SKM-1 (cell line): ENCODE measurements around the gene USF1.
A peak's percentile ranks its signal among the peaks of the same experiment; 100 is the strongest.

Experiments
- DNase-seq: peaks from one replicate; lab custom pipeline; 2025; ENCODE audit not compliant: unreplicated experiment; lab: John Stamatoyannopoulos, UW

The USF1 gene, protein sequence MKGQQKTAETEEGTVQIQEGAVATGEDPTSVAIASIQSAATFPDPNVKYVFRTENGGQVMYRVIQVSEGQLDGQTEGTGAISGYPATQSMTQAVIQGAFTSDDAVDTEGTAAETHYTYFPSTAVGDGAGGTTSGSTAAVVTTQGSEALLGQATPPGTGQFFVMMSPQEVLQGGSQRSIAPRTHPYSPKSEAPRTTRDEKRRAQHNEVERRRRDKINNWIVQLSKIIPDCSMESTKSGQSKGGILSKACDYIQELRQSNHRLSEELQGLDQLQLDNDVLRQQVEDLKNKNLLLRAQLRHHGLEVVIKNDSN

DNA sequence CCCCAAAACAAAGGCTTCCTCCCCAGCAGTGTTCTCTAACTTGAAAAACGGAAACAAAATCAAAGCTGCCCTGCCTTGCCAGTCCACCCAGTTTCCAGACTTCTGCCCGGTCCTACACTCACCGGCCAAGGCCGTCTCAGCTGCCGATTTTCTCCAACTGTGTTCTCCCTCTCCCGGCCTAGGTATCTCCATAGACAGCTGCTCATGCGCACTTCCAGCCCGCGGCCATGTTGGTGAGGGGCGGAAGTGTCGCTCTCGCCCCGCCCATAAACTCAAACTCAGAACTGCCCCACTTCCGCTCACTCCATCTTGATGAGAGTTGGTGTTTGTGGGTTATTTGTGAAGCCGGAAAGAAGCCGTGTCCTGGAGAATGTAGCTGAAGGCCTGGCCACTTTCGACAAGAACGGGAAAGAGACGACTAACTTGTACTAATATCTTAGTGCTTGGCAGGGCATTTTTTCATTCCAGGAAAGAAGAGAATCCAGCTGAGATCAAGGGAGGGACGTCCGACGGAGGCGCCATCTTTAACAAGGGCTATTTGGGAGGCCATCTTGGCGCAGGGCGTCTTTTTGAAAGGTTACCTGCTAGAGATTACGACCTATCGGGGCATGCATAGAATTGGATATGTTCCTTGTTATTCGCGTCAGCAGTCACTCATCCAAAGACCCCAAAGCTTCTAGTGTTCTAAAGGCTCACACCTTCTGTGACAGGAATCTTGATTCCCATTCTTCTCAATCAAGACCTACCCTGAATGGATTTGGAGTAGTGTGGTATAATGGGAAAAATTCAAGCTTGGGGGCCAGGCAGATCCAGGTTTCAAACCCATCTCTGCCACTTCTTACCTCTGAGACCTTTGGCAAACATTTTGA, at the start of gene USF1:
Gene USF1 (minus strand): TSS at position 242 of the 869 bp plus-strand sequence. CDS start 2,702 bp downstream, outside the sequence.
- peak; percentile 98 for DNase-seq

DNA sequence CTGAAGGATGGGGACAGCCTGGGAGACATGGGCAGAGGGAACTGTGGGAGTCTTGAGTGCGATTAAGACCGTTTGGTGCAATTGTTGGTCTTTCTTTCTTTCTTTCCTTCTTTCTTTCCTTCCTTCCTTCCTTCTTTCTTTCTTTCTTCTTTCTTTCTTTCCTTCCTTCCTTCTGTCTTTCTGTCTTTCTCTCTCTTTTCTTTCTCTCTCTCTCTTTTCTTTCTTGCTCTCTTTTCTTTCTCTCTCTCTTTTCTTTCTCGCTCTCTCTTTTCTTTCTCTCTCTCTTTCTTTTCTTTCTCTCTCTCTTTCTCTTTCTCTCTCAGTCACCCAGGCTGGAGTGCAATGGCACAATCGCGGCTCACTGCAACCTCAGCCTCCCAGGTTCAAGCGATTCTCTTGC, 49.5 kb upstream of the USF1 start:
- DNase-seq = no peak

DNA sequence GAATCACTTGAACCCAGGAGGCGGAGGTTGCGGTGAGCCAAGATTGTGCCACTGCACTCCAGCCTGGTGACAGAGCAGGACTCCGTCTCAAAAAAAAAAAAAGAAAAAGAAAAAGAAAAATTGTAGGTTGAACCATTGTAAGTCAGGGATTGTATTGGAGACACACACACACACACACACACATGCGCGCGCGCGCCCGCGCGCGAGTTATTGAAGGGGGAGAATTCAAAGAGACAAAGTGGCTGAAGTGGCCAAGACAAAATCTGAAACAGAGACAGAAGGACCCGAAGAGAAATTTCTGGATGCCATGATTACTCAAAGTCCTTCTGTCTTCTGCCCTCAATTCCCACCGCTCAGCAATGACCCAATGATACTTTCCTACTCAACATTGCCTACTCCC, 48.7 kb upstream of the USF1 start:
- no peak for DNase-seq

- DNase-seq = no peak
Observed at GRCh38 chr1:161092621-161093028, 46.8 kb upstream of the USF1 start.

DNA sequence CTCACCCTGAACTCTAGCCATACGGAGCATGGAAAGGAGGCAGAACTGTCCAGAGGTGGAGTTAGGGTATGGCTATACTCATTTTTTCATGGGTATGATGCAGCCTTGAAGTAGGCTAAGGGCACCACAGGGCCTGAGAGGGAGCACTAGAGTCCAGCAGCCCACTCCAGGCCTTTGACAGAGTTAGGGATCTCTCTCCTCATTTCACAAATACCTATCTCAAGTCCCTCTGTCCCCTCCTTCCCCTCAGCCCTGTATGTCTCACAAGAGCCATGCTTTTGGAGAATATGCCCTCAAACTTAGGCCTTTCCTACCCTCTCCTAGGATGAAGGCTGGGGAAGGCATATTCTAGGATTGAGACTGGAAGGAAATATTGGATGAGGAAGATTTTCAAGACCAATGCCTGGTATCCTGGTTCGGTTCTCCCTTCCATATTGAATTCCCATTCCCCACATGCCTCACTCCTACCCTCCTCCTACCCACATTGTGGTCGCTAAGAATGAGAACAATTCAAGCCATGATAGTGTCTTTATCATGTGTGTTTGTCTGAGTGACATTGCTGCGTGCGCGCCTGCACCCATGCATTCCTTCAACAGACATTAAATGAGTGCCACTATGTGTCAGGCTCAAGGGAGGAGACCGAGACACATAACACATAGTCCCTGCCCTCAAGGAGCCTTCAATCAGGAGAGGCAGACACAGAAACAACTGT, 46.2 kb upstream of the USF1 start:
- DNase-seq = no peak

- no peak for DNase-seq
Observed at GRCh38 chr1:161091093-161091492, 45.3 kb upstream of the USF1 start.

DNA sequence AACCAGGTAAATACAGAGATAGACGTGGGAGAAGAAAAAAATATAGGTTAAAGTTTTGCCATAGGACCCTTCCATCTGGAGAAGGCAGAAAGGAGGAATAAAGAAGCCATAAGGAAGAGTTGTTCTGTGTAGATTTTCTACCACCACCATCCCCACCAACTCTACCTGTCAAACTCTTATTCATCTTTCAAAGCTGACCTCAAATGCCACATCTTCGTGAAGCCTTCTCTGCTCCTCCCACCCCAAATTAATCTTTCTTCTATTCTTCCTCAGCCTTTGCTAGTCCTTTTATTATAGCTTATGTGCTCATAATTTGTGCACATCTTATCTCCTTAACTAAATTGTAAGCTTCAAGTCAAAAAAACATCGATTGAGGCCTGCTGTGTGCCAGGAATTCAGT, 44.8 kb upstream of the USF1 start:
- DNase-seq = no peak

GRCh38 chr1:161089938-161090337, 44.2 kb upstream of the USF1 start:
- DNase-seq = no peak

DNA sequence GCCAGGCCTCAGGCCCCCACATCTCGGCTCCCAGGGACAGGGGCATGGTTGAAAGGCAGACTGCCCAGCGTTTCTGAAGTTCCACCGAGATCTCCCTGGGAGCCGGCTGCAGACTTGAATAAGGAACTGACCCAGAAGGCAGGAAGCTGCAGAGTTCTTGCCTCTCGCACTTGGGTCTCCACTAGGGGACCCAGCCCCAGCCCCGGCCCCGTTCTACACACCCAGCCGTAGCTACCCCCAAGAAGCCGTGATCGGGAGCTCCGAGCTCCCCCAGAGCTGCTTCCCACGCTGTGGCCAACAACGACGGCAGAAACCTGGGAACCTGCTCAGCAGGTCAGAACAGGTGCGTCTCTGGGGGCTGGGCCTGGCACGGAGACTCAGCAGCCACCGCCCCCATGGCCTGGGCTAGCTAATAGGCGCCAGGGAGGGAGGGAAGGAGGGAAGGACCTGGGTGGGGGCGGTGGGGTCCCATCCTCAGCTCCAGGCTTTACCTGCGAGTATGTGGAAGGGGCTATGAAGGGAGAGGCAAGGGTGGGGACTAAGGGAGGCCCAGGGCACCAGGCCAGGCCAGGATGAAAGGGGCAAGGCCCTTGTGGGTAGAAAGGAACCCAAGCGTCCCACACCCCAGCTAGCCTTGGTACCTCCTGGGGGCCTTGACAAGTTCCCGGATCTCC, 43.6 kb upstream of the USF1 start, which contains the start of gene NECTIN4:
Gene NECTIN4 (minus strand): TSS at position 308 of the 674 bp plus-strand sequence. CDS start 262 bp downstream, at position 46.
- no peak for DNase-seq

GRCh38 chr1:161088587-161089110, 42.9 kb upstream of the USF1 start:
- no peak for DNase-seq

GRCh38 chr1:161086457-161086856, 40.7 kb upstream of the USF1 start:
- DNase-seq = no peak

DNA sequence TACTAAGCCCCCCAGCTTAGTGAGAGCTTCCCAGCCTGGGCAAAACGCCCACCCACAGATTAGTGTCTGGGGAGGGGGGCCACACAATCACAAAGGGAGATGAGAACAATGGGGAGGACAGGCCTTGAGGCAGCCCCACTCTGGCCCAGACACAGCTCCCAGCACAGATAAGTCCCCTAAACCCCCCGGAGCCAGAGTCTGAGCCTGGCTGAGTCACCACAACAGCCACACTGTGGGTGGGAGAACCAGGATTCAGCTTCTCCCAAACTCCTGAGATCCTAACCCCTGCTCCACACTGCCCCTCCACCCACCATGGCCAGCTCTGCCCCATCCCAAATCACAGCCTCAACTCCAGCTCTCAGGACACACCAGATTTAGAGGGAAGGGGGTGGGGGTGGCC, 39.4 kb upstream of the USF1 start:
- DNase-seq = no peak

DNA sequence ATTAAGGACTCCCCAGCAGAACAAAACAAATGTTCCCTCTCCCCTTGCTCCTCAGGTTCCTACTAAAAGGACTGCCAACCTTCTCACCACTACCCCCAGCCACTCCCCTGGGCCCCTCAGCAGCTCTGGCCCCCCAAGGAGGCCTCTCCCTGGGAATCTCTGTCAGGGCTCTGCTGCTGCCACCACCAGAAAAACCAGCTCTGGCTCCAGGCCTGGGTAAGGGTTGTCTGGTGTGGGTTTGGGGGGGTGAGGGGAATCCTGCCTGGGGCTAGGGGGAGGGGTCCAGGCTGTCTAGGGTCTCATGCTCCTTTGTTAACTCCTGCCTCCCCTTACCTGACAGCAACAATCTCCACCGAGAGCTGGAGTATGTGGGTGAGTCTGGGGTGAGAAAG, 38.8 kb upstream of the USF1 start:
- DNase-seq = no peak

DNA sequence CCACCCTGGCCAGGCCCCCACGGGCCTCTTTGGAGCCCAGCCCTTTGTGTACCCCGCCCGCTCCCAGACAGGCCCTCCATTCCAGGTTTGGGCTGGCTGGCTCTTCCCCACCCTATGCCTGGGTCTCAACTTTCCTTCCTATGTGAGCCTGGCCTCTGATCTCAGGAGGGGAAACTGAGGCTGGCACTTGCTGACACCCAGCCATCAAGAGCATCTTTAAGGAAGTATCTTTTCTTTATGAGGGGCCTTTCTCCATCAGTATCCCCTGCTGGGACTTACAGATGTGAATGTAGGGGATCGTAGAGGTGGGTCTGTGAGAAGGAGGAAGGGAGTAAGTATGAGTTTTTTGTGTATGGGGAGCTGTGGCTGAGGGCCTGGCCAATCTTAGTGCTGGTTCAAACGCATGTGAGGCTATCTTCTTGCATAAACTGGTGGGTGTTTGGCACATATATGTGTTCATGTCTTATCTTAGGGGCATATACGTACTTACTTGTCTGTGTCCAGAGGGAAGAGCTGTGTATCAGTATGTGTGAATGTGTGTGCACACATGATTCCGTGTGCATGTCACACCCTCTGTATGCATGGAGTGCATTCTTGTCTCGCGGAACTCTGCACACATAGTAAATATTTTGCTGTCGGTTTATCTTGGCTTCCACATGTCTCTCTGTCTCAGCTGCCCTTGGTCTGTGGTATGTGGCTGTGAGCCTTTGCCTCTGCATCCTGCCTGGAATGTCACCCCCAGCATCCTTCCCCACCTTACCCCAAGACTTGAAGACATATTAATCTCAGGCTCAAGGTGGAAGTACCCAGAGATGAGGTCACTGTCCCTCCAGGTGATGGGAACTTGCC, 38.2 kb upstream of the USF1 start:
- peak; percentile 34 for DNase-seq

GRCh38 chr1:161082996-161083747, 37.4 kb upstream of the USF1 start:
- DNase-seq = peak; percentile 91

DNA sequence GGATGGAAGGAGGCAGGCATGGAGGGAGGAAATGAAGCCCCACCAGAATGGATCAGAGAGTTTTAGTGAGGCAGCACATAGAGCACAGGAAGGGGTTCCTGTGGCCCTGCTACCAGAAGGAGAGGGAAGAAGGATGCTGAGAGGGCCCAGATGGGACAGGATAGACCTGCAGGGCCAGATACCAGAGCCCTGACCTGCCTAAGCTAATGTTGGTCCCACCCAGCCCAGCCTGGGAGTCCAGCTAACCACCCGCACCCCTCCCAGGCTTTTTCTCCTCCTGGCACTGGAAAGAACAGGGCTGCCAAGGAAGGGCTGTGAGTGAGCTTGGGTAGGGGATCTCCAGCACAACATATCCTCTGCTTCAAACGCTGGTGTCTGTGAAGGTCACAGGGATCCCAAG, 36.7 kb upstream of the USF1 start:
- no peak for DNase-seq

- DNase-seq = no peak
Observed at GRCh38 chr1:161081519-161081918, 35.7 kb upstream of the USF1 start.

GRCh38 chr1:161080441-161081405, 34.9 kb upstream of the USF1 start:
- DNase-seq = no peak
